GM12878 (cell line): ENCODE data around the gene STK10. TPM values are rescaled to one million over a fixed set of nuclear protein-coding genes. Genes with fewer than 3 reads are reported as not detected.

Source experiments
- ATAC-seq: fragments of 200-7000 bp; cut with Tn5 transposase; 3 replicates; pipeline ENCODE4 v1.9.1; 2020; ENCODE audit warnings: mild to moderate bottlenecking, moderate library complexity
- BruUV-seq: library from RNA; stranded (reverse); fragments of 400-500 nt; replicated peaks from 2 replicates; lab custom pipeline; 2021; lab: Mats Ljungman, UMichigan
- CTCF ChIA-PET: fragments of 300-600 bp; sonication (Branson Sonifier 250); formaldehyde crosslinking; extraction: SDS; loops from one replicate; lab custom pipeline; 2021; ENCODE audit warnings: inconsistent platforms; lab: Yijun Ruan, JAX
- POLR2A ChIA-PET: fragments of 350-600 bp; formaldehyde crosslinking; extraction: SDS; loops from one replicate; lab custom pipeline; 2021; ENCODE audit warnings: inconsistent platforms; lab: Charles Lee
- RAD21 ChIA-PET: fragments of 300-600 bp; sonication (Branson Sonifier 250); formaldehyde crosslinking; loops from one replicate; lab custom pipeline; 2023; ENCODE audit warnings: antibody characterized with exemption; ENCODE audit not compliant: unreplicated experiment; lab: Charles Lee
- SMC1A ChIA-PET: fragments of 300-600 bp; sonication (Branson Sonifier 250); formaldehyde crosslinking; loops from one replicate; lab custom pipeline; 2023; ENCODE audit not compliant: unreplicated experiment, uncharacterized antibody; lab: Charles Lee
- DNase-seq: peaks from one replicate; pipeline ENCODE4 v3.0.0-alpha.2; 2011; ENCODE audit warnings: low read depth, low spot score
- FAIRE-seq: peaks from 3 replicates; lab custom pipeline; 2011; peaks lifted over from hg19 to GRCh38; lab: Jason Lieb, UNC
- H2AFZ ChIP-seq: 2 replicates; pipeline ENCODE4 v1.6.0; 2011; ENCODE audit warnings: low read depth, low read length, control low read depth; ENCODE audit not compliant: control insufficient read depth
- H3K27ac ChIP-seq: 2 replicates; pipeline ENCODE4 v1.5.1; 2011; ENCODE audit warnings: control low read depth; ENCODE audit not compliant: control insufficient read depth, insufficient read depth
- H3K27me3 ChIP-seq, 2 experiments: replicated peaks in 1 of 2; 2 replicates each; pipeline versions ENCODE4 v1.6.0 to v1.6.1; 2011; ENCODE audit warnings: low read length in 1 of 2; ENCODE audit not compliant: control insufficient read depth in 2 of 2, insufficient read depth in 2 of 2
- H3K36me3 ChIP-seq, 2 experiments: 2 replicates each; pipeline ENCODE4 v1.5.1; 2011; ENCODE audit warnings: low read length in 1 of 2; ENCODE audit not compliant: control insufficient read depth in 2 of 2, insufficient read depth in 2 of 2
- H3K4me1 ChIP-seq: 2 replicates; pipeline ENCODE4 v1.6.1; 2011; ENCODE audit warnings: mild to moderate bottlenecking, low read length, moderate library complexity, mixed read lengths; ENCODE audit not compliant: control insufficient read depth, insufficient read depth
- H3K4me2 ChIP-seq: 2 replicates; pipeline ENCODE4 v1.6.0; 2011; ENCODE audit warnings: control low read depth; ENCODE audit not compliant: control insufficient read depth, insufficient read depth
- H3K4me3 ChIP-seq: fragments of 200-600 bp; sonication (generic); 2 replicates; pipeline ENCODE4 v1.5.1; 2016
- H3K79me2 ChIP-seq: 2 replicates; pipeline ENCODE4 v1.6.0; 2011; ENCODE audit warnings: low read length; ENCODE audit not compliant: control insufficient read depth, insufficient read depth
- H3K9ac ChIP-seq: 2 replicates; pipeline ENCODE4 v1.8.0; 2011; ENCODE audit warnings: low read length, control low read depth, mixed read lengths; ENCODE audit not compliant: control insufficient read depth, insufficient read depth
- H3K9me3 ChIP-seq: replicated peaks from 3 replicates; pipeline ENCODE4 v1.5.1; 2011; ENCODE audit warnings: mild to moderate bottlenecking, low read length; ENCODE audit not compliant: control insufficient read depth, insufficient read depth
- H4K20me1 ChIP-seq: 2 replicates; pipeline ENCODE4 v1.6.0; 2011; ENCODE audit not compliant: control insufficient read depth, insufficient read depth
- ATF3 ChIP-seq: IDR thresholded peaks from 2 replicates; pipeline ENCODE4 v1.6.1; 2011; ENCODE audit warnings: low read depth, mild to moderate bottlenecking, low read length, moderate library complexity, borderline replicate concordance; ENCODE audit errors: extremely low read depth
- GABPA ChIP-seq: IDR thresholded peaks from 2 replicates; pipeline ENCODE4 v1.6.1; 2014; ENCODE audit warnings: antibody characterized with exemption, low read depth, mild to moderate bottlenecking, inconsistent platforms
- JUNB ChIP-seq: IDR thresholded peaks from 2 replicates; pipeline ENCODE4 v1.6.1; 2016; ENCODE audit warnings: antibody characterized with exemption, mild to moderate bottlenecking
- MTA2 ChIP-seq: fragments of 450-650 bp; IDR thresholded peaks from 2 replicates; pipeline ENCODE4 v1.6.1; 2016; ENCODE audit warnings: low read depth, mild to moderate bottlenecking, moderate library complexity
- RAD21 ChIP-seq: IDR thresholded peaks from 2 replicates; pipeline ENCODE4 v1.6.1; 2011; ENCODE audit warnings: mild to moderate bottlenecking, low read depth, low read length, moderate library complexity; ENCODE audit not compliant: insufficient read depth
- SMAD5 ChIP-seq: IDR thresholded peaks from 2 replicates; pipeline ENCODE4 v1.6.1; 2016; ENCODE audit warnings: antibody characterized with exemption, low read depth
- SMARCA5 ChIP-seq: fragments of 450-650 bp; IDR thresholded peaks from 2 replicates; pipeline ENCODE4 v1.6.1; 2017; ENCODE audit warnings: mild to moderate bottlenecking
- SP1 ChIP-seq: IDR thresholded peaks from one replicate; pipeline ENCODE4 v1.6.1; 2011; ENCODE audit warnings: low read depth, low read length
- TCF3 ChIP-seq: IDR thresholded peaks from 2 replicates; pipeline ENCODE4 v1.6.1; 2012; ENCODE audit warnings: low read depth, mild to moderate bottlenecking, low read length, borderline replicate concordance; ENCODE audit not compliant: insufficient read depth
- TCF7 ChIP-seq: IDR thresholded peaks from 2 replicates; pipeline ENCODE4 v1.6.1; 2014; ENCODE audit warnings: antibody characterized with exemption, borderline replicate concordance
- ZBTB40 ChIP-seq: fragments of 450-650 bp; IDR thresholded peaks from 2 replicates; pipeline ENCODE4 v1.6.1; 2016; ENCODE audit warnings: mild to moderate bottlenecking, moderate library complexity, borderline replicate concordance
- WGBS: methylation state at CpG from one replicate; pipeline ENCODE4 v1.1.6; 2016; ENCODE audit warnings: low lambda C conversion rate; ENCODE audit not compliant: insufficient replicate concordance, insufficient coverage; ENCODE audit errors: missing lambda C conversion rate; 5-methylcytosine and 5-hydroxymethylcytosine counted together
- in situ Hi-C: fragments of 300-500 bp; cut with MboI; formaldehyde crosslinking; loops from 9 replicates; pipeline ENCODE4 v1.14.3; 2018; ENCODE audit warnings: mixed read lengths
- intact Hi-C: fragments of 100-400 bp; cut with micrococcal nuclease; formaldehyde crosslinking; loops from one replicate; pipeline ENCODE4 v1.14.2; 2022; ENCODE audit not compliant: unreplicated experiment
- polyA plus RNA-seq, 11 experiments: library from polyadenylated mRNA; depleted of rRNA in 4 of 11; unstranded in 6 of 11; stranded (reverse) in 5 of 11; fragments of >200 nt; fragmentation: Nextera tagmentation in 4 of 11; fragmentation: Illumina TruSeq in 1 of 11; extraction: Ambion mirVana in 4 of 11; extraction: Trizol in 1 of 11; gene quantifications; 1 replicate in 1 of 11; 2 replicates in 10 of 11; pipeline versions ENCODE4 v1.2.1 to v1.2.3, GENCODE V29; 2011 to 2016; ENCODE audit warnings: inconsistent platforms in 2 of 11, missing spikeins in 2 of 11, low read depth in 1 of 11
- total RNA-seq, 4 experiments: library from RNA; depleted of rRNA in 3 of 4; stranded (reverse); fragments of >200 nt in 3 of 4; fragmentation: Illumina TruSeq in 1 of 4; extraction: Trizol in 1 of 4; gene quantifications; 2 replicates each; pipeline versions ENCODE4 v1.2.1 to v1.2.3, GENCODE V29; 2013 to 2021
- TF ChIP-seq, protein P1 (sequence below): fragments of 450-650 bp; conservative IDR thresholded peaks from 2 replicates; pipeline ENCODE4 v1.6.1; 2017; ENCODE audit warnings: mild to moderate bottlenecking, moderate library complexity
- TF ChIP-seq, protein P2 (sequence below): fragments of 450-650 bp; IDR thresholded peaks from 2 replicates; pipeline ENCODE4 v1.6.1; 2016; ENCODE audit warnings: mild to moderate bottlenecking

Gene STK10
- total and polyA plus RNA-seq, 10 of the 15 experiments (the other 5 are each of a cell fraction or from before 2014, with no cell fraction given): 14.2 to 96.4 (median 50.6) TPM

- TF ChIP-seq, protein P1, sequence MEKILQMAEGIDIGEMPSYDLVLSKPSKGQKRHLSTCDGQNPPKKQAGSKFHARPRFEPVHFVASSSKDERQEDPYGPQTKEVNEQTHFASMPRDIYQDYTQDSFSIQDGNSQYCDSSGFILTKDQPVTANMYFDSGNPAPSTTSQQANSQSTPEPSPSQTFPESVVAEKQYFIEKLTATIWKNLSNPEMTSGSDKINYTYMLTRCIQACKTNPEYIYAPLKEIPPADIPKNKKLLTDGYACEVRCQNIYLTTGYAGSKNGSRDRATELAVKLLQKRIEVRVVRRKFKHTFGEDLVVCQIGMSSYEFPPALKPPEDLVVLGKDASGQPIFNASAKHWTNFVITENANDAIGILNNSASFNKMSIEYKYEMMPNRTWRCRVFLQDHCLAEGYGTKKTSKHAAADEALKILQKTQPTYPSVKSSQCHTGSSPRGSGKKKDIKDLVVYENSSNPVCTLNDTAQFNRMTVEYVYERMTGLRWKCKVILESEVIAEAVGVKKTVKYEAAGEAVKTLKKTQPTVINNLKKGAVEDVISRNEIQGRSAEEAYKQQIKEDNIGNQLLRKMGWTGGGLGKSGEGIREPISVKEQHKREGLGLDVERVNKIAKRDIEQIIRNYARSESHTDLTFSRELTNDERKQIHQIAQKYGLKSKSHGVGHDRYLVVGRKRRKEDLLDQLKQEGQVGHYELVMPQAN: no peak
- TF ChIP-seq TCF3 (no peak), SP1 (no peak), SMAD5 (no peak), GABPA (no peak), JUNB (no peak), RAD21 (no peak), ATF3 (no peak), SMARCA5 (no peak), TCF7 (no peak), ZBTB40 (no peak), MTA2 (no peak)
- TF ChIP-seq, protein P2, sequence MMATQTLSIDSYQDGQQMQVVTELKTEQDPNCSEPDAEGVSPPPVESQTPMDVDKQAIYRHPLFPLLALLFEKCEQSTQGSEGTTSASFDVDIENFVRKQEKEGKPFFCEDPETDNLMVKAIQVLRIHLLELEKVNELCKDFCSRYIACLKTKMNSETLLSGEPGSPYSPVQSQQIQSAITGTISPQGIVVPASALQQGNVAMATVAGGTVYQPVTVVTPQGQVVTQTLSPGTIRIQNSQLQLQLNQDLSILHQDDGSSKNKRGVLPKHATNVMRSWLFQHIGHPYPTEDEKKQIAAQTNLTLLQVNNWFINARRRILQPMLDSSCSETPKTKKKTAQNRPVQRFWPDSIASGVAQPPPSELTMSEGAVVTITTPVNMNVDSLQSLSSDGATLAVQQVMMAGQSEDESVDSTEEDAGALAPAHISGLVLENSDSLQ: no peak
- Histone ChIP-seq H4K20me1 (peaks cover 10% of the 10 kb centered on the region), H3K9me3 (no peaks in the 10 kb centered on the region; the same call in 2 of the 3 replicates), H3K27ac (no peak overlapping the region), H3K4me3 (no peak overlapping the region), H3K27me3 (no peaks in the 10 kb centered on the region), H3K36me3 (peaks cover 18 to 19% of the 10 kb centered on the region in 2 experiments), H2AFZ (no peak overlapping the region), H3K79me2 (peaks cover 88% of the 10 kb centered on the region), H3K9ac (no peak overlapping the region), H3K4me2 (no peak overlapping the region), H3K4me1 (peaks cover 27% of the 10 kb centered on the region)
- ChIA-PET POLR2A (no interaction called here), RAD21 (no interaction called here), CTCF (no interaction called here), SMC1A (interaction anchor here (0.7 to 3.2 kb wide), 3 partner anchors 7 to 12 kb away, joined by 3 to 16 read pairs (median 3); no protein-coding TSS in a partner anchor)
- DNase-seq (no peak), FAIRE-seq (no peak), ATAC-seq (no peak)
- WGBS: 94% methylated on average over 7 of the region's 7 CpGs
- in situ Hi-C loops: no loop called here
- no TSS peak for BruUV-seq
- intact Hi-C loops: no loop called here
Measured at GRCh38 chr5:172167895-172168294, 20.1 kb downstream of the STK10 start.
